CD4-positive, alpha-beta T cell (primary cell): Measurements from ENCODE around the gene ADGRA3. TPM values are rescaled to one million over a fixed set of nuclear protein-coding genes. Genes with fewer than 3 reads are reported as not detected.

ENCODE experiments used
- ATAC-seq: fragments of 200-7000 bp; cut with Tn5 transposase; one replicate; pipeline ENCODE4 v1.10.0; 2022; ENCODE audit warnings: mild to moderate bottlenecking; ENCODE audit not compliant: poor library complexity
- CTCF ChIA-PET: fragments of 350-600 bp; sonication (Branson Sonifier 250); formaldehyde crosslinking; loops from one replicate; lab custom pipeline; 2021; ENCODE audit warnings: antibody characterized with exemption, inconsistent platforms; lab: Charles Lee
- POLR2A ChIA-PET: fragments of 350-600 bp; sonication (Branson Sonifier 250); formaldehyde crosslinking; loops from one replicate; lab custom pipeline; 2021; ENCODE audit warnings: antibody characterized with exemption, inconsistent platforms; lab: Charles Lee
- DNase-seq, 14 experiments: peaks; one replicate each; pipeline ENCODE4 v3.0.0-alpha.2; 2013 to 2020; ENCODE audit warnings: mixed read lengths in 2 of 14
- H3K27ac ChIP-seq, 2 donors: one replicate each; pipeline versions ENCODE4 v1.5.1 to v1.7.0; 2013; ENCODE audit warnings: low read length in 2 of 2, low read depth in 1 of 2, mild to moderate bottlenecking in 1 of 2
- H3K27me3 ChIP-seq, 2 experiments: 1 replicate in 1 of 2; 2 replicates in 1 of 2; pipeline versions ENCODE4 v1.6.1 to v1.7.0; 2013; ENCODE audit warnings: low read length in 2 of 2, control low read depth in 1 of 2, mild to moderate bottlenecking in 1 of 2, moderate library complexity in 1 of 2; ENCODE audit not compliant: insufficient read depth in 2 of 2, control insufficient read depth in 1 of 2
- H3K36me3 ChIP-seq: one replicate; pipeline ENCODE4 v1.6.1; 2013; ENCODE audit warnings: low read length, control low read depth; ENCODE audit not compliant: insufficient read depth
- H3K4me1 ChIP-seq: one replicate; pipeline ENCODE4 v1.6.1; 2013; ENCODE audit warnings: low read length, control low read depth; ENCODE audit not compliant: insufficient read depth
- H3K4me3 ChIP-seq: one replicate; pipeline ENCODE4 v1.5.1; 2013; ENCODE audit warnings: mild to moderate bottlenecking, low read length, moderate library complexity
- H3K9me3 ChIP-seq, 2 experiments: 1 replicate in 1 of 2; 2 replicates in 1 of 2; pipeline versions ENCODE4 v1.6.1 to v1.7.0; 2013; ENCODE audit warnings: low read length in 2 of 2, mild to moderate bottlenecking in 2 of 2, control low read depth in 1 of 2, moderate library complexity in 1 of 2; ENCODE audit not compliant: control insufficient read depth in 1 of 2, insufficient read depth in 1 of 2
- H3K27ac Mint-ChIP-seq: one replicate; pipeline ENCODE4 v1.8.0; 2020; ENCODE audit warnings: mixed read lengths
- H3K27me3 Mint-ChIP-seq: one replicate; pipeline ENCODE4 v1.8.0; 2021; ENCODE audit warnings: mixed read lengths
- H3K36me3 Mint-ChIP-seq: one replicate; pipeline ENCODE4 v1.8.0; 2021; ENCODE audit warnings: low read depth, mixed read lengths
- H3K4me1 Mint-ChIP-seq: one replicate; pipeline ENCODE4 v1.8.0; 2021; ENCODE audit warnings: low read depth, mixed read lengths
- H3K4me3 Mint-ChIP-seq: one replicate; pipeline ENCODE4 v1.8.0; 2020; ENCODE audit warnings: mild to moderate bottlenecking, mixed read lengths
- H3K9me3 Mint-ChIP-seq: one replicate; pipeline ENCODE4 v1.8.0; 2020; ENCODE audit warnings: mixed read lengths
- intact Hi-C, 2 experiments: fragments of 100-400 bp; cut with DNase I in 1 of 2; cut with micrococcal nuclease in 1 of 2; formaldehyde crosslinking; loops; one replicate each; pipeline versions ENCODE4 v1.15.1 to v1.9.0; 2023 to 2025; cut with DNase I, micrococcal nuclease
- total RNA-seq, 174 experiments: library from RNA in 2 of 174; stranded (reverse) in 2 of 174; gene quantifications; one replicate each; pipeline ENCODE4 v1.2.3 and lab custom pipeline; 2021 to 2026
- TF ChIP-seq, protein P1 (sequence below): fragments of 200-600 bp; IDR thresholded peaks from one replicate; pipeline ENCODE4 v1.8.0; 2022; ENCODE audit warnings: antibody characterized with exemption, mild to moderate bottlenecking

The ADGRA3 gene
- total RNA-seq, 2 experiments from 2014 or later: 2.2 to 3.1 TPM

- ChIA-PET CTCF (no interaction called here), POLR2A (no interaction called here)
- DNase-seq: no peak
- no peak overlapping the region for H3K27ac Mint-ChIP-seq
- ATAC-seq: no peak
- intact Hi-C loops: no loop called here
- H3K27me3 Mint-ChIP-seq: no peaks in the 10 kb centered on the region
- no peak overlapping the region for H3K4me3 ChIP-seq
- H3K9me3 Mint-ChIP-seq: peaks cover 3% of the 10 kb centered on the region
- no peaks in the 10 kb centered on the region for H3K36me3 ChIP-seq
- H3K36me3 Mint-ChIP-seq: no peaks in the 10 kb centered on the region
- no peak overlapping the region for H3K4me3 Mint-ChIP-seq
- no peaks in the 10 kb centered on the region for H3K27me3 ChIP-seq
- no peak overlapping the region for H3K27ac ChIP-seq
- TF ChIP-seq, protein P1, sequence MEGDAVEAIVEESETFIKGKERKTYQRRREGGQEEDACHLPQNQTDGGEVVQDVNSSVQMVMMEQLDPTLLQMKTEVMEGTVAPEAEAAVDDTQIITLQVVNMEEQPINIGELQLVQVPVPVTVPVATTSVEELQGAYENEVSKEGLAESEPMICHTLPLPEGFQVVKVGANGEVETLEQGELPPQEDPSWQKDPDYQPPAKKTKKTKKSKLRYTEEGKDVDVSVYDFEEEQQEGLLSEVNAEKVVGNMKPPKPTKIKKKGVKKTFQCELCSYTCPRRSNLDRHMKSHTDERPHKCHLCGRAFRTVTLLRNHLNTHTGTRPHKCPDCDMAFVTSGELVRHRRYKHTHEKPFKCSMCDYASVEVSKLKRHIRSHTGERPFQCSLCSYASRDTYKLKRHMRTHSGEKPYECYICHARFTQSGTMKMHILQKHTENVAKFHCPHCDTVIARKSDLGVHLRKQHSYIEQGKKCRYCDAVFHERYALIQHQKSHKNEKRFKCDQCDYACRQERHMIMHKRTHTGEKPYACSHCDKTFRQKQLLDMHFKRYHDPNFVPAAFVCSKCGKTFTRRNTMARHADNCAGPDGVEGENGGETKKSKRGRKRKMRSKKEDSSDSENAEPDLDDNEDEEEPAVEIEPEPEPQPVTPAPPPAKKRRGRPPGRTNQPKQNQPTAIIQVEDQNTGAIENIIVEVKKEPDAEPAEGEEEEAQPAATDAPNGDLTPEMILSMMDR: no peak
- peaks cover 0 to 16% of the 10 kb centered on the region in 2 experiments for H3K9me3 ChIP-seq
- H3K4me1 ChIP-seq: no peaks in the 10 kb centered on the region
- peaks cover 7% of the 10 kb centered on the region for H3K4me1 Mint-ChIP-seq
These were observed 17.0 kb downstream of the ADGRA3 start for GRCh38 chr4:22498866-22499265.

DNA sequence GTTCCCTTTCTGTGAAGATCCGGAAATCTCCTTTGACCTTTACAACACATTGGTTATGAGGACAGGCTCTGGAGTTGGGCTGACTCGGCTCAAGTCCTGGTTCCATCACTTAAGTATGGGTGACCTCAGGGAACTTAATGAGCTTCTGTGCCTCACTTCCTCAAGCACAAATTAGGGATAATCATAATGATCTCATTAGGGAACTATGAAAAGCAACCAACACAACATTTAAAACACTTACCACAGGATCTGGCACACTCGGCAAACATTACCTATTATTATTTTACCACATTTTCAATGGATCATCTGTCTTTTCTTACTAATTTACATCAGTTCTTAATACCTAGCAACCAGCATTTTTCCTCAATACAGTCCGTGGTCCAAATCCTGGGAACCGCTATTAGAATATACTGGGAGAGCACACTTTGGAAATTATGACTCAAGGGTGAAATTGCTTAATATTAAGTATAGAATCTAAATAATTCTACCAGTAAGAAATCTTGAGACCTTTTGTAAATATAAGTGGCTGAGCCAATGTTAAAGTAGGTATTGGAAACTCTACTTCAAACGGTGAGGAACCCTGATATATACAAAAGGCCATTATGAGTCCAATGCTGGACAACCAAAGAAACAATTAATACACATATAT, 19.6 kb downstream of the ADGRA3 start:
- no peak overlapping the region for H3K27ac ChIP-seq
- DNase-seq (no peak), ATAC-seq (no peak)
- Mint-ChIP-seq H3K4me1 (peaks cover 4% of the 10 kb centered on the region), H3K9me3 (peaks cover 3% of the 10 kb centered on the region), H3K4me3 (no peak overlapping the region), H3K27ac (no peak overlapping the region), H3K27me3 (no peaks in the 10 kb centered on the region), H3K36me3 (no peaks in the 10 kb centered on the region)
- no peak overlapping the region for H3K4me3 ChIP-seq
- POLR2A ChIA-PET: no interaction called here
- H3K4me1 ChIP-seq: no peaks in the 10 kb centered on the region
- intact Hi-C loops: no loop called here
- no peaks in the 10 kb centered on the region for H3K27me3 ChIP-seq
- TF ChIP-seq, protein P1: no peak
- CTCF ChIA-PET: no interaction called here
- peaks cover 0 to 16% of the 10 kb centered on the region in 2 experiments for H3K9me3 ChIP-seq
- no peaks in the 10 kb centered on the region for H3K36me3 ChIP-seq

DNA sequence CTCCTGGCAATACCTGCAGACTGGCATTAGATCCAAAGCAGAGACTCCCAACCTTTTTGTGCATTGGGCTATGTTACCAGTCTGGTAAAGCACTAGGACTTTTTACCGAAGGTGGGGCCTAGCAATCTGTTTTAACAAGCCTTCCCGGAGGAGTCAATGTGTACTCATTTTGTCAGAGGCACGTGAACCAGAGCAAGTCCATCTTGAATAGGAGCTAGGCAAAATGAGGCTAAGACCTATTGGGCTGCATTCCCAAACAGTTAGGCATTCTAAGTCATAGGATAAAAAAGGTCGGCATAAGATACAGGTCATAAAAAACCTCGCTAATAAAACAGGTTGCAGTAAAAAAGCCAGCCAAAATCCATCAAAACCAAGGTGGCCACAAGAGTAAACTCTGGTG, 22.3 kb downstream of the ADGRA3 start:
- no peak overlapping the region for H3K27ac Mint-ChIP-seq
- Histone ChIP-seq H3K36me3 (no peaks in the 10 kb centered on the region), H3K27me3 (no peaks in the 10 kb centered on the region), H3K4me1 (no peaks in the 10 kb centered on the region), H3K27ac (no peak overlapping the region), H3K4me3 (no peak overlapping the region), H3K9me3 (peaks cover 0 to 16% of the 10 kb centered on the region in 2 experiments)
- H3K9me3 Mint-ChIP-seq: peaks cover 9% of the 10 kb centered on the region
- DNase-seq: no peak
- CTCF ChIA-PET: no interaction called here
- no peak overlapping the region for H3K4me3 Mint-ChIP-seq
- intact Hi-C loops: no loop called here
- no peaks in the 10 kb centered on the region for H3K36me3 Mint-ChIP-seq
- ATAC-seq: no peak
- H3K4me1 Mint-ChIP-seq: no peaks in the 10 kb centered on the region
- TF ChIP-seq, protein P1: no peak
- POLR2A ChIA-PET: no interaction called here
- no peaks in the 10 kb centered on the region for H3K27me3 Mint-ChIP-seq
